Measurements from ENCODE around the gene PNCK.
"Not testable (repeated sequence)": the region's sequence is repeated elsewhere in the genome, so short reads cannot be mapped to it uniquely, and the experiment has no call there.

PNCK gene

DNA sequence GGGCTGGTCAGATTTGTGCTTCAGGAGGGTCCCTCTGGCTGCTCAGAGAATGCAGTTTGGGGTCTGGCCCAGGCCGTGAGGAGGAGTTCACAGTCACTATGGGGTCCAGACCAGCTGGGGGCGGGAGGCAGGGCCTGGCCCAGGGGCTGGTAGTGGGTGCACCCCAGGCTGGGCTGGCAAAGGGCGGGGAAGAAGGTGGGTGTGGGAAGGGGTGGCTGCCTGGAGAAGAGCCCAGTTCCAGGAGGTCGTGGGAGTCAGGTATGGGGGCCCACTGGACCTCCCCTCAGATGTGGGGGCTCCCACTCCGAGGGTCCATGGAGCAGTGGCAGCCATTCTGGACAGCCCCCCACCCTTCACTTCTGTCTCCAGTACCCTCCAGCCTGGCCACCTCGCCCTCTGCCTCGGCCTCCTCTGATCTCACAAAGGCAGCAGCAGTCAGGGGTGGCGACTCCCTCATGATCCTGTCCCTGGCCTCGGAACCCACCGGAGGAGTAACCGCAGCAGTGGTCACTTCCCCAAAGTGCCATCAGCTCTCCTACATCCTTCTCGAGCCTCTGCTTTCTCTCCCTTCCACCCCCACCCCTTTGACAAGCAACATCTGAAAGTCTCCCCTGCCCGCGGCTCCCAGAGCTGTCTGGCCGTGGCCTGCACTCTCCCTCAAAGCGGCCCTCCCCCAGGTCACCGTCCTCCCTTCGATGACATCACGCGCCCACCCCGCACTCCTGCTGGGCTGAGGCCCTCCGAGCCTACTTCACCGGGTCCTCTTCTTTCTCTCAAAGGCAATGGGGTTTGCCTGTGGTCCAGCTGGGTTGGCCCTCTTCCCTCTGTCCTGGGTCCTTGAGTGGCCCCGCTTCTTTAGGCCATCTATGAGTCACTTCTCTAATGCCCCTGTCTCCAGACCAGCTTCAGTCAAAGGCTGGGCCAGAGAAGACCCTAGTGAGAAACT is 12.4 kb upstream of the PNCK start:
- TF ChIP-seq GATA1 (IDR thresholded peaks at IDR 0.05; ENCODE audit: low read depth, low read length) = no peak
- TF ChIP-seq POLR2A (IDR thresholded peaks at IDR 0.05; ENCODE audit: low read length) = no peak

DNA sequence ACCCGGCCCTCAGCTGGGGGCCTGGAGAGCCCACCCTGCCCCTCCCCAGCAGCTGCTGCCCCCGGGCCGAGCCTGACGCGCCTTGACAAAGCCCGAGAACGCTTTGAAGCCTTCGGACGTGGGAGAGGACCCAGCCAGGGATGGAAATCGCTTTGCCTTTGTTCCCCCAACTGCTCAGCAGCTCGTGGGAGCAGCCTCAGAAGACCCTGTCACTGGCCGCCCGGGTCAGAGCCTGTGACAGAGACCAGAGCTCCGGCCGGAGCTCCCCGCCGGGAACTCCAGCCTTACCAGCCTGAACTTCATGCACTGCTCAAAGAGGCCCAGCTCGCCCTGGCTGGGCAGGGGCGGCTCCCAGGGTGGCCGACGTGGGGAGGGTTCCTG is 11.5 kb upstream of the PNCK start:
- DNase-seq = no peak

More for the DNA sequence above, 12.4 kb upstream of the PNCK start:
- DNase-seq = no peak

DNA sequence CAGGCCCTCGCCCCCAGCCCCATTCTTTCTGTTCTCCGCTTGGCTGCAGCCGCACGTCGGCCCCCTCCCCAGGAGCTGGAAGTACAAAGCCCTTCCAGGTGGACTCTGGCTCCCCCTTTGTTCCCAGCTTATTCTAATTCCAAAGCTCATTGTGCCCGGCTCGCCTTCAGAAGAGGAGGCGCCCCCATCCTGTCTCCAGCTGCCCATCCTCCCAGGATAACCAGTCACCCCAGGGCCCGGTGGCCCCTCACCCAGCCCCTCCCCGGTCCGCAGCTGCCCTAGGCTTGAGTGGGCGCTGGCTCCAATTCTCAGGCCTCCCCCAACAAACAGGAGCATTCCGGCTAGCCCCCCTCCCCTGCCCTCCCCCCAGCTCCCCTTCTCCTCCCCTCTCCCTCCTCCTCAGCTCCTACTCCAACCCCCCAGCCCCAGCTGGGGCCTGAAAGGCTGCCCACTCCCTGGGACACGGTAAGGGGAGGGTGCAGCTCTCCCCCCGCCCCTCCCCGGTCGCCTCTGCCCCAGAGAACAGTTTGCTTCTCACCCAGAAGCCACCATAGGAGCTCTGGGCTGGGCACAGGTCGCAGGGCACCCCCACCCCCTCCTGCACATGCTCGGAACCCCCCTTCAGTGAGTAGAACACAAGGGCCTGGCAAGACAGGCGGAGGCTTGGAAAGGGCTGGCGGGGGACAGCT is 11.0 kb upstream of the PNCK start:
- TF ChIP-seq POLR2A (IDR thresholded peaks at IDR 0.05; ENCODE audit: low read length) (no peak), GATA1 (IDR thresholded peaks at IDR 0.05; ENCODE audit: low read depth, low read length) (no peak)
- no peak for DNase-seq

More for the DNA sequence above, 11.5 kb upstream of the PNCK start:
- TF ChIP-seq GATA1 (IDR thresholded peaks at IDR 0.05; ENCODE audit: low read depth, low read length) = no peak
- no peak for TF ChIP-seq POLR2A (IDR thresholded peaks at IDR 0.05; ENCODE audit: low read length)

DNA sequence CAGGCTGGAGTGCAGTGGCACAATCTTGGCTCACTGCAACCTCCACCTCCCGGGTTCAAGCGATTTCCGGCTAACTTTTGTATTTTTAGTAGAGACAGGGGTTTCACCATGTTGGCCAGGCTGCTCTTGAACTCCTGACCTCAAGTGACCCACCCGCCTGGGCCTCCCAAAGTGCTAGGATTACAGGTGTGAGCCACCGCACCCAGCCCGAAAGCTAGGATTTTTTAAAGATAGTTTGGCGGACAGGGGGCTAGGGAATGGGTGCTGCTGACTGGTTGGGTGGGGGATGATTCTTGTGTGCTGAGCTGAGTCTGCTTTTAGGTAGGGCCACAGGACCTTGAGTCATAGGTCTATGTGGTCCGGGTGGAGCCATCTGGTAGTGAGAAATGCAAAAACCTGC is 9.9 kb upstream of the PNCK start:
- DNase-seq = not testable (repeated sequence)

DNA sequence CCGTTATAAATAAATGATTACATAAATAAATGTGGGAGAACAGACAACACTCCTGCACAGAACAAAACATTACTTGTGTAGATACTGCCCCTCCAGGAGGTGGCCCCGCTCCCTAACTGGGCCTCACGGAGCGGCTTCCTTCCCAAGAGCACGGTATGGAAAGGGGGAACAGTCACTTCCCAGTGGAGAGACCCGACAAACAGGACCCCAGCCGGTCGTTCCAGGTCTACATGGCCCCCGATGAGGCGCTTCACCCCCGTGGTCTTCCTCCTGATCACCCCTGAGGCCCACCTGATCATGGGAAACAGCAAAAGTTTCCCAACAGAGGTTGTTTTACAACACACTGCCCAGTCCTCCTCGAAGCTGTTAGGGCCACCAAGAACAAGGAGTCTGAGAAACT is 7.6 kb upstream of the PNCK start:
- no peak for DNase-seq
- TF ChIP-seq GATA1 (IDR thresholded peaks at IDR 0.05; ENCODE audit: low read depth, low read length) (no peak), POLR2A (IDR thresholded peaks at IDR 0.05; ENCODE audit: low read length) (no peak)

DNA sequence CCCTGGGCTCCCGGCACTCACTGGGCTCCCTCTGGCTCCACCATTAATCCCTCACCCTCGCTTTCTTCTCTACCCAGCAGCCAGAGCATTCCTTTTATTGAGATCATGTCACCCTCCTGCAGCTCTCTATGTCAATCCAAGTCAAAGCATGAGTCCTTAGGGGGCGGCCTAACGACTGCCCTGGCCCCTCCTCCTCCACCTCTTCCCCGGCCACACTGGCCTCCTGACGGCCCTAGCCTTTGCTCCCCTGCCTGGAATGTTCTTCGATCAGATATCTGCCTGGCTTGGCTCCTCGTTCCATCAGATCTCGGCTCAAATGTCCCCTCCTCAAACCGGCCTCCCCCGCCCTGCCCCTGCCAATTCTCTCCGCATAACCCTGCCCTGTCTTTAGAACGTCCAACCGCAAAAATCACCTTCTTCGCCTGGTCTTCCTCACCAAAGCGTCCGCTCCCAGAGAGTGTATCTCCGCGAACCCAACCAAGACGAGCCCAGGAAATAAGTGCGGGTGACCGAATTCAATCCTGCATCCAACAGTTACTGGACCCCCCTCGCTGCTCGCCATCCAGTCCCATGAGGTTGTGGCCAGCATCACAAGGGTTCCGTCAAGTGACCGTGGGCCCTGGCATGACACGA is 722 bp upstream of the PNCK start:
- TF ChIP-seq GATA1 (IDR thresholded peaks at IDR 0.05; ENCODE audit: low read depth, low read length) = no peak
- TF ChIP-seq POLR2A (IDR thresholded peaks at IDR 0.05; ENCODE audit: low read length) = no peak
- no peak for DNase-seq

DNA sequence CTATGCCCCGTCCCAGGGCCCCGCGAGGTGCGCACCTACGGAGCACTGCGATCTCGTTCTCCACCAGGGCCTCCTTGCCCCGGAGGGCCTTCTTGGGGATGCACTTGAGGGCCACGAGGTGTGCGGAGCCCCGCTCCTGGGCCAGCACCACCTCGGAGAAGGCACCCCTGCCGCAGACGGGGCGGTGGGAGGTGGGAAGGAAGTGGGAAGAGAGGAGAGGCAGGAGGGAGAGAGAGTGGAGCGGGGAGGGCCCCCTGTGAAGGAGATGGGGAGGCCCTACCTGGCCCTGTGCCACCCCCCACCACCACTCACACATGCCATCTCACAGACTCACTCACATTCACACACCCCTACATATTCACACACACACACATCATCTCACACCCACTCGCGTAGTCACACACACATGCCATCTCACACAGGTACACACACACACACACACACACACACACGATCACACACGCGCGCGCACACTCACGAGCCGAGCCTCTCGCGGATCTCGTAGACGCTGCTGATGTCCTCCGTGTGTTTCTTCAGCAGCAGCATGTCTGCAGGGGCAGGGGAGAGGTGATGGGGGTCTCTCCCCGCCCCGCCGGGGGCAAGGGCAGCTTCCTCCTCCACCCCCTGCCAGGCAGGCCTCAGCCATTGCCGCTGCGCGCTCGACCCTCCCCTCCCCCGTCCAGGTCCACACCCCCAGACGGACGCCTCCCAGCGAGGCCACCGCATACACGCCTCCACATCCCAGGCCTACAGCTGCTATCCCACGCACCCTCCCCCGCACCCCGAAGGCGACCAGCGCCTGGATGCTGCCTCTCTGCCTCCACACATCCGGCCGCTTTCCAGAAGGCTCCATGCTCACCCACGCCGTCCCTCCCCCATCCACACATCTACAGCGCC is 834 bp downstream of the PNCK start:
- DNase-seq = no peak
- TF ChIP-seq GATA1 (IDR thresholded peaks at IDR 0.05; ENCODE audit: low read depth, low read length) (no peak), POLR2A (IDR thresholded peaks at IDR 0.05; ENCODE audit: low read length) (no peak)

DNA sequence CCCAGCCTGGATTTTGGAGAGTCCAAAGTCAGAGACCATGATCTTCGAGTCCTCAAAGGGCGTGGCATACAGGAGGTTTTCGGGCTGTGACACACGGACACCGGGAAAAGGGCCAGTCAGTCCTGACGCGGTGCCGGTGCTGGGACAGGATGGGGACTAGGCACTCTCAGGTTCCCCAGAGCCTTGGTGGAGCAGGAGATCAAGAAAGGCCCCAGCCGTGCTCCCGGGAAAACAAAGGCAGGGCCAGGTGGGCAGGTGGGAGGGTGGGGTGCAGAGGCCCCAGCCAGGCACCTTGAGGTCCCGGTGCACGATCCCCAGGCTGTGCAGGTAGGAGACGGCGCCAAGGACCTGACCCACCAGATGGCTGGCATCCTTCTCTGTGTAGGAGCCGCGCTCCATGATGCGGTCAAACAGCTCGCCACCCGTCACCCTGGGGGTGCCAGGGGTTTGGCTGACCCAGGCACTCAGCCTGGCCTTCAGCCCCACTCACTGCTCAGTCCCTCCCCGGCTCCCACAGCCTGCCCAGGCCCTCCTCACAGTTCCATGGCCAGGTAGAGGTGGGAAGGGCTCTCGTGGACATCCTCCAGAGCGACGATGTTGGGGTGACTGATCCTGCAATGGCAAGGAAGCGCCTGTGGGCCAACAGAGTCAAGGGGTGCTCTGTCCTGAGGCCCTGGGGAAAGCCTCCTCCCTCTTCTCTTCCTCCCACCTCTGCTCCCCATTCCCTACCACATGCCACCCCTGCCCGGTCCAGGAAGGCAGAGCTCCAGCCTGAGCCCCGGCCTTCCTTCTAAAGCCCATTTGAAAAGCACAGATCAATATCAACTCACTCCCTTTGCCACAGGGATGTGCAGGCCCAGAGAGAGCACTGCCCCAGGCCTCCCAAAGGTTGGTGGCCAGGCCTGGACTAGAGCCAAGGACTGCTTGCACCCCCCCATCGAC is 1.8 kb downstream of the PNCK start:
- TF ChIP-seq GATA1 (IDR thresholded peaks at IDR 0.05; ENCODE audit: low read depth, low read length) = no peak
- no peak for TF ChIP-seq POLR2A (IDR thresholded peaks at IDR 0.05; ENCODE audit: low read length)
- no peak for DNase-seq

DNA sequence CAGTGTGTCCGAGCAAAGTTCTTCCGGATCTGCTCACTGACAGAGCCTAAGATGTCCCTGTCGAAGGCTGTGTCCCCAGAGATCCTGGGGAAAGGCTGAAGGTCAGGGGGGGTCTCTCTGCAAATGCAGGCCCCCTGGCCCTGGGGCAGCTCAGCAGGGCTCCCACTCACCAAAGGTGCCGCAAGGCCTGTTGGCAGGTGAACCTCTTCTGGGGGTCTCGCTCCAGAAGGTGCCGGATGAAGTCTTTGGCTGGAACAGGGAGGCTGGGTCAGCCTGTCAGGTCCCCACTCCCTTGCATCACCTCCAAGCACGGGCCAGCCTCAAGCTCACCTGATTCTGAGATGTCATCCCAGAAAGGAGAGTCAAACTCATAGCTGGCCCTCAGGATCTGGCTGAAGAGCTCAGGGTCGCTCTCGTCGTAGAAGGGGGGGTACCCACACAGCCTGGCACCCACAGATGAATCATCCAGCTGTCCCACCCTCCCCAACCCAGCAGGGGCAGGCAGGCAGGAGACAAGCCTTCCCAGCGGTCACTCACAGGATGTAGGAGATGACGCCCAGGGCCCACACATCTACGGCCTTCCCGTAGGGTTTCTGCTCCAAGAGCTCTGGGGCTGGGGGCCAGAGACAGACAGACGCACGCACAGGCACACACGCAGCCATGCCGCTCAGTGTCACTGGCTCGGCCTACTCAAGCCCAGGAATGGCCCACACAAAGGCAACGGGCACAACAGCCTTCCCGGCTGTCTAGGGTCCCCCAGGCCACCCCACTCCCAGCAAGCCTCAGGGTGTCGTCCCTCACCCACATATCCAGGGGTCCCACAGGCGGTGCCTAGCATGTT is 2.6 kb downstream of the PNCK start:
- DNase-seq = no peak
- no peak for TF ChIP-seq GATA1 (IDR thresholded peaks at IDR 0.05; ENCODE audit: low read depth, low read length)
- no peak for TF ChIP-seq POLR2A (IDR thresholded peaks at IDR 0.05; ENCODE audit: low read length)

DNA sequence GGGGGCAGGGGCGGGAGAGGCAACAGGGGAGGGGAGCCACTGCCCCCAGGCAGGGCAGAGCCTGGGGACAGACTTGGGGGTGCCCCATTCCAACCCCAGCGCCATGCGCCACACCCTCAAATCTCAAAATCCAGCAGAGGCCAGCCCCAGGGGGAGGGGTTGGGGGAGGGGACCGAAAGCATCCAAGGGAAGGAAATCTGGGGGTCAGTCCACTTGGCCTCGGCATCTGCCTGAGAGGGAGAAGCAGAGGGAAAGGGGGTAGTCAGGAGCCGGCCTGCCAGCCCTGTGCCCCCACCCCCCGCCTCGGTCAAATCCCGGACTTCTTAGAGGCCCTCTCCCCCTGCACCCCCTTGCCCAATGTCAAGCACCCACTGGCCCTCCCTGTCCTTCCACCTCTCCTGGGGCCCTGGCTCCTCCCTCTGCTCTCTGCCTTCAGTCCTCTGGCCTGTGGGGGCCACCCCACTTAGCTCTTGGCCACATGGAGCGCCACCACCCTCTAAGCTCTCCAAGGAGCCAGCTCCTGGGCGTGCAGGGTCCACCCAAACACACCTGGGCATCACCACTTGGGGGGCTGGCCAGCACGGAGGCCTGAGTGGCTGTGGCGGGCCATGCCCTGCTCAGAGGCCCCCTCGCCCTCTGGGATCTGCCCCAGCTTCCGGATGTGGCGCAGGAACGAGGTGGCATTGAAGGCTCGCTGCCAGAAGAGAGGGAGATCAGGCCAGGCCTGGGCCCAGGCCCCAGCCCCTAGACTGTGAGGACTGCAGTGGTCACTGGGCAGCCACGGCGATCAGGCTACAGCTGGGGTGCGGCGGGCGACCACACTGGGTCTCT is 3.5 kb downstream of the PNCK start:
- no peak for TF ChIP-seq POLR2A (IDR thresholded peaks at IDR 0.05; ENCODE audit: low read length)
- TF ChIP-seq GATA1 (IDR thresholded peaks at IDR 0.05; ENCODE audit: low read depth, low read length) = no peak
- no peak for DNase-seq

Data from erythroblast (primary cell).